Measurements from ENCODE around the gene TBX15. TPM values are rescaled to one million over a fixed set of nuclear protein-coding genes. Genes with fewer than 3 reads are reported as not detected.

Gene TBX15
- total and polyA plus RNA-seq, 9 of the 15 experiments (the other 6 are each of a cell fraction or from before 2014, with no cell fraction given) = 0.03 to 3.4 (median 2.3) TPM

DNA sequence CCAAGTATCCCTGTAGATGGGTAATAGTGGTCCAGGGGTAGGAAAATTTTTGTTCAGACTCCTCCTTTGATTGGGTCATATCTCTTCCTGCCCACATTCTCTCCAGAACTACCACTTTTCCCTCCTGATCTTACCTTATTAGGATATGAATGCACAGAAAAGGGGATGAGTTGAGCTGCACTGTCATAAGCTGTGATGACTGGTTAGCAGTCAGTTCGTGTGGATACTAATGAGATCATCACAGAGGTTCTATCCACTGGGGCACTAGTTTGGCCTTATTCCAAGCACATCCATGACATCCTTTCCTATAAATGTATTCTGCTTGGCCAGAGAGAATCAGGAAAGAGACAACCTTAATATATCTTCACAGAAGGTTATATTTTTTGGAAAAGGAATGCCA is 22.1 kb upstream of the TBX15 start:
- no TSS peak for BruUV-seq (replicated peaks)
- peaks cover 5 to 26% of the 10 kb centered on the region in 2 experiments; a peak in 3 of 5 replicates for H3K27me3 ChIP-seq (ENCODE audit: control insufficient read depth in 2 of 2, insufficient read depth in 2 of 2, low read length in 2 of 2)
- in situ Hi-C loops (cut with MboI) (no loop called here), intact Hi-C loops (cut with micrococcal nuclease) (no loop called here)
- no peak overlapping the region for H3K4me2 ChIP-seq (ENCODE audit: insufficient read depth, low read length)
- CTCF ChIA-PET (ENCODE audit: low intra/inter-chr PET ratio) = no interaction called here
- no peak overlapping the region for H3K27ac ChIP-seq (ENCODE audit: extremely low read depth, low read depth, low read length)
- H3K79me2 ChIP-seq (ENCODE audit: control insufficient read depth, insufficient read depth, low read length) = no peaks in the 10 kb centered on the region
- 0% methylated on average over 1 of the region's 1 CpG for WGBS (ENCODE audit: insufficient coverage, low coverage, missing lambda C conversion rate)
- no peaks in the 10 kb centered on the region for H3K9me1 ChIP-seq (ENCODE audit: control insufficient read depth, insufficient read depth, low read length)
- POLR2A ChIA-PET = no interaction called here
- no peaks in the 10 kb centered on the region for H4K20me1 ChIP-seq (replicated peaks; ENCODE audit: control insufficient read depth, insufficient read depth, low read length)
- no peak overlapping the region for H3K9ac ChIP-seq (ENCODE audit: insufficient read depth in 1 of 2, low read depth in 2 of 2, low read length in 2 of 2)
- peaks cover 0 to 10% of the 10 kb centered on the region in 2 experiments; a peak in 1 of 5 replicates for H3K4me1 ChIP-seq (replicated peaks in 1 of 2; ENCODE audit: control insufficient read depth in 2 of 2, insufficient read depth in 2 of 2, low read length in 2 of 2)
- H3K9me3 ChIP-seq (replicated peaks; ENCODE audit: control insufficient read depth, insufficient read depth, low read depth, low read length) = no peaks in the 10 kb centered on the region
- no peak overlapping the region for H3K4me3 ChIP-seq
- H2AFZ ChIP-seq (ENCODE audit: low read depth, low read length) = no peak overlapping the region
- ATAC-seq (no peak), FAIRE-seq (no peak), DNase-seq (ENCODE audit: extremely low read depth in 1 of 4, low spot score in 3 of 4) (no peak)
- H3K36me3 ChIP-seq (ENCODE audit: control insufficient read depth, insufficient read depth, low read length) = no peaks in the 10 kb centered on the region
- TF ChIP-seq, protein P1, sequence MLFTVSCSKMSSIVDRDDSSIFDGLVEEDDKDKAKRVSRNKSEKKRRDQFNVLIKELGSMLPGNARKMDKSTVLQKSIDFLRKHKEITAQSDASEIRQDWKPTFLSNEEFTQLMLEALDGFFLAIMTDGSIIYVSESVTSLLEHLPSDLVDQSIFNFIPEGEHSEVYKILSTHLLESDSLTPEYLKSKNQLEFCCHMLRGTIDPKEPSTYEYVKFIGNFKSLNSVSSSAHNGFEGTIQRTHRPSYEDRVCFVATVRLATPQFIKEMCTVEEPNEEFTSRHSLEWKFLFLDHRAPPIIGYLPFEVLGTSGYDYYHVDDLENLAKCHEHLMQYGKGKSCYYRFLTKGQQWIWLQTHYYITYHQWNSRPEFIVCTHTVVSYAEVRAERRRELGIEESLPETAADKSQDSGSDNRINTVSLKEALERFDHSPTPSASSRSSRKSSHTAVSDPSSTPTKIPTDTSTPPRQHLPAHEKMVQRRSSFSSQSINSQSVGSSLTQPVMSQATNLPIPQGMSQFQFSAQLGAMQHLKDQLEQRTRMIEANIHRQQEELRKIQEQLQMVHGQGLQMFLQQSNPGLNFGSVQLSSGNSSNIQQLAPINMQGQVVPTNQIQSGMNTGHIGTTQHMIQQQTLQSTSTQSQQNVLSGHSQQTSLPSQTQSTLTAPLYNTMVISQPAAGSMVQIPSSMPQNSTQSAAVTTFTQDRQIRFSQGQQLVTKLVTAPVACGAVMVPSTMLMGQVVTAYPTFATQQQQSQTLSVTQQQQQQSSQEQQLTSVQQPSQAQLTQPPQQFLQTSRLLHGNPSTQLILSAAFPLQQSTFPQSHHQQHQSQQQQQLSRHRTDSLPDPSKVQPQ (CRISPR knock-in tag; IDR thresholded peaks at IDR 0.05; ENCODE audit: borderline replicate concordance) = no peak
- TF ChIP-seq FOXA3 (CRISPR knock-in tag; conservative IDR thresholded peaks at IDR 0.05 in 1 of 2, IDR thresholded peaks at IDR 0.05 in 1 of 2) (no peak), ZNF12 (CRISPR knock-in tag; IDR thresholded peaks at IDR 0.05) (no peak), ZNF766 (CRISPR knock-in tag; conservative IDR thresholded peaks at IDR 0.05) (no peak), RCOR1 (IDR thresholded peaks at IDR 0.05; ENCODE audit: borderline replicate concordance in 1 of 2, low read depth in 2 of 2, low read length in 2 of 2) (no peak)
